HL-60 (cell line): ENCODE data around the gene AP1G1.

Source experiments
- DNase-seq, 2 experiments: peaks; one replicate each; pipeline ENCODE4 v3.0.0-alpha.2; 2010 to 2020; ENCODE audit warnings: low read depth in 1 of 2, low spot score in 1 of 2
- H3K27ac ChIP-seq: fragments of 250-450 bp; sonication (Bioruptor Pico); replicated peaks from 2 replicates; pipeline ENCODE4 v1.5.1; 2020; ENCODE audit warnings: mild to moderate bottlenecking, moderate library complexity
- H3K27me3 ChIP-seq: fragments of 250-450 bp; sonication (Bioruptor Pico); 2 replicates; pipeline ENCODE4 v1.5.1; 2021; ENCODE audit warnings: mild to moderate bottlenecking, moderate library complexity; ENCODE audit not compliant: insufficient read depth, poor library complexity, severe bottlenecking
- H3K4me3 ChIP-seq: replicated peaks from 2 replicates; pipeline ENCODE4 v1.5.1; 2011; ENCODE audit warnings: mild to moderate bottlenecking, control low read depth, low read length; ENCODE audit not compliant: insufficient read depth
- GABPA ChIP-seq: IDR thresholded peaks from 2 replicates; pipeline ENCODE4 v1.6.1; 2012; ENCODE audit warnings: low read depth
- POLR2AphosphoS5 ChIP-seq: IDR thresholded peaks from 2 replicates; pipeline ENCODE4 v1.6.1; 2012; ENCODE audit warnings: low read depth
- SPI1 ChIP-seq: IDR thresholded peaks from 2 replicates; pipeline ENCODE4 v1.6.1; 2012; ENCODE audit warnings: low read depth, mild to moderate bottlenecking, borderline replicate concordance
- TF ChIP-seq, protein P1 (sequence below): IDR thresholded peaks from 2 replicates; pipeline ENCODE4 v1.6.1; 2012; ENCODE audit warnings: low read depth; ENCODE audit not compliant: insufficient replicate concordance
- TF ChIP-seq, protein P2 (sequence below): IDR thresholded peaks from one replicate; pipeline ENCODE4 v1.5.1; 2011; ENCODE audit warnings: low read length, control low read depth, inconsistent platforms; ENCODE audit not compliant: insufficient read depth

AP1G1 gene

DNA sequence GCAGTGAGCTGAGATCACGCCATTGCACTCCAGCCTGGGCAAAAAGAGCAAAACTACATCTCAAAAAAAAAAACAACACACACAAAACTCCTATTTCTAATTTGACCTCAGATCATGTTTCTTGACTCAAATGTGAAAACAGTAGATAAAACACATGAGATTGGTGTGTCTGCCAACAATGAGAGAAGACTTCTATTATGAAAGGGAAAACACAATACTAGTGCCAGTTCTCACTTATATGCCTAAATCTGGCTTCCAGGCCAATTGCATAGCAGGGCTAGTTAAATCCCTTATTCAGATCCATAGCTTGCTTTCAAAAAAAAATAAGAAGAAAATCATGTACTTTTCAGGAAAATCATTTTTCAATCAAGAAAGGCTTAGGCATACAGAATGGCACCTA, 39.4 kb downstream of the AP1G1 start:
- Histone ChIP-seq H3K27me3 (no peaks in the 10 kb centered on the region), H3K4me3 (no peak overlapping the region), H3K27ac (no peak overlapping the region)
- TF ChIP-seq, protein P1, sequence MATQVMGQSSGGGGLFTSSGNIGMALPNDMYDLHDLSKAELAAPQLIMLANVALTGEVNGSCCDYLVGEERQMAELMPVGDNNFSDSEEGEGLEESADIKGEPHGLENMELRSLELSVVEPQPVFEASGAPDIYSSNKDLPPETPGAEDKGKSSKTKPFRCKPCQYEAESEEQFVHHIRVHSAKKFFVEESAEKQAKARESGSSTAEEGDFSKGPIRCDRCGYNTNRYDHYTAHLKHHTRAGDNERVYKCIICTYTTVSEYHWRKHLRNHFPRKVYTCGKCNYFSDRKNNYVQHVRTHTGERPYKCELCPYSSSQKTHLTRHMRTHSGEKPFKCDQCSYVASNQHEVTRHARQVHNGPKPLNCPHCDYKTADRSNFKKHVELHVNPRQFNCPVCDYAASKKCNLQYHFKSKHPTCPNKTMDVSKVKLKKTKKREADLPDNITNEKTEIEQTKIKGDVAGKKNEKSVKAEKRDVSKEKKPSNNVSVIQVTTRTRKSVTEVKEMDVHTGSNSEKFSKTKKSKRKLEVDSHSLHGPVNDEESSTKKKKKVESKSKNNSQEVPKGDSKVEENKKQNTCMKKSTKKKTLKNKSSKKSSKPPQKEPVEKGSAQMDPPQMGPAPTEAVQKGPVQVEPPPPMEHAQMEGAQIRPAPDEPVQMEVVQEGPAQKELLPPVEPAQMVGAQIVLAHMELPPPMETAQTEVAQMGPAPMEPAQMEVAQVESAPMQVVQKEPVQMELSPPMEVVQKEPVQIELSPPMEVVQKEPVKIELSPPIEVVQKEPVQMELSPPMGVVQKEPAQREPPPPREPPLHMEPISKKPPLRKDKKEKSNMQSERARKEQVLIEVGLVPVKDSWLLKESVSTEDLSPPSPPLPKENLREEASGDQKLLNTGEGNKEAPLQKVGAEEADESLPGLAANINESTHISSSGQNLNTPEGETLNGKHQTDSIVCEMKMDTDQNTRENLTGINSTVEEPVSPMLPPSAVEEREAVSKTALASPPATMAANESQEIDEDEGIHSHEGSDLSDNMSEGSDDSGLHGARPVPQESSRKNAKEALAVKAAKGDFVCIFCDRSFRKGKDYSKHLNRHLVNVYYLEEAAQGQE = no peak
- no peak for TF ChIP-seq GABPA
- no peak for DNase-seq

DNA sequence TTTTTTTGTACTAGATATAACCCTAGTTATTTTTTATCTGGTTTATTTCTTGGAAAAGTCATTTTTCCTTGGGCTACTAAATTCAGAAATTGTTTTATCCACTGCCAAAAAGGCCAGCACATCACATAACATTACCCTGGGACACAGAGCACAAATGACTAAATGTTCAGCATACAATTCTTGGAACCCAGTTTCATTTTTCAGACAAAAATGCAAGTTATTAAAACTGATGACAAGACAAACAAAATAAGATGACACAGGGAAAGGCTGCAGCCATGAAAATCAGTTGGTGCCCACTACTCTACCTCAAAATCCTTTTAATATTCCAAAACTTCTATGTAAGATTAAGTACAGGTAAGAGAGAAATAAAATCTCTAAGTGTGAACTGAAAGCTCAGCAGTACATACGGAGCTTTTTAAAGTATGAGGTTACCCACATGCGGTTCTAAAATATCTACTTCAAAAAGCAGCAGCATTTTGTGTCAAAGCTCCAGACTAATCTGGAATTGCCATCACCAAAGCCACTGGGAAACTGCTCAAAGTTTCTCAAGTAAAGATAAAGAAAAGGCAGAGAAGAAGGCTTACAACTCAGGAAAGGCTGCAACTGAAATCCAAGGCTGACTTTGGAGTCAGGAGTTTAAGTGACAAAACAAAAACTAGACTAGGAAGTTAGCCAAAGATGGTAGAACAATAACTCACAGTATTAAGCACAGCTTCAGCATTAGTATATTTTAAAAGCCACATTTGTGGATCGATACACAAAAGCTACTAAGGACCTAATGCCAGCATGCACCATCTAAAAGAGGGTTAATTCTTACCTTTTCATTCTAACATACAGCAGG, 41.4 kb downstream of the AP1G1 start:
- Histone ChIP-seq H3K27me3 (no peaks in the 10 kb centered on the region), H3K4me3 (no peak overlapping the region), H3K27ac (no peak overlapping the region)
- no peak for TF ChIP-seq SPI1
- TF ChIP-seq, protein P1 = no peak
- no peak for TF ChIP-seq POLR2AphosphoS5
- no peak for TF ChIP-seq GABPA
- TF ChIP-seq, protein P2, sequence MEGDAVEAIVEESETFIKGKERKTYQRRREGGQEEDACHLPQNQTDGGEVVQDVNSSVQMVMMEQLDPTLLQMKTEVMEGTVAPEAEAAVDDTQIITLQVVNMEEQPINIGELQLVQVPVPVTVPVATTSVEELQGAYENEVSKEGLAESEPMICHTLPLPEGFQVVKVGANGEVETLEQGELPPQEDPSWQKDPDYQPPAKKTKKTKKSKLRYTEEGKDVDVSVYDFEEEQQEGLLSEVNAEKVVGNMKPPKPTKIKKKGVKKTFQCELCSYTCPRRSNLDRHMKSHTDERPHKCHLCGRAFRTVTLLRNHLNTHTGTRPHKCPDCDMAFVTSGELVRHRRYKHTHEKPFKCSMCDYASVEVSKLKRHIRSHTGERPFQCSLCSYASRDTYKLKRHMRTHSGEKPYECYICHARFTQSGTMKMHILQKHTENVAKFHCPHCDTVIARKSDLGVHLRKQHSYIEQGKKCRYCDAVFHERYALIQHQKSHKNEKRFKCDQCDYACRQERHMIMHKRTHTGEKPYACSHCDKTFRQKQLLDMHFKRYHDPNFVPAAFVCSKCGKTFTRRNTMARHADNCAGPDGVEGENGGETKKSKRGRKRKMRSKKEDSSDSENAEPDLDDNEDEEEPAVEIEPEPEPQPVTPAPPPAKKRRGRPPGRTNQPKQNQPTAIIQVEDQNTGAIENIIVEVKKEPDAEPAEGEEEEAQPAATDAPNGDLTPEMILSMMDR = no peak
- DNase-seq = no peak

DNA sequence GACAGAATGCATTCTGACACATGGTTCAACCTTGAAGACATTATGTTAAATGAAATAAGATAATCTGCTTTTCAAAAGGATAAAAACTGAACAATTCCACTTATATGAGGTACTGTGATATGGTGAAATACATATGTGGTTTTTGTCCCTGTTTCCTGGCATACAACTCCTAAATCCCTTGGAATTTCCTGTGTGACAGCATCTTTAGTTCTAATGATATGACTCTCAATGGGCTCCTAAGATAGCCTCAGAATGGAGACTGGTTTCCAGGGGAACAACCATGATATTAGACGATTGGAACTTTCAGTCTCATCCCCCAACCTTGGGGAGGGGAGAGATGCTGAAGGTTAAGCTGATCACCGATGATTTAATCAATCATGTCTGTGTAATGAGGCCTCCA, 46.4 kb downstream of the AP1G1 start:
- Histone ChIP-seq H3K27ac (no peak overlapping the region), H3K27me3 (no peaks in the 10 kb centered on the region)

DNA sequence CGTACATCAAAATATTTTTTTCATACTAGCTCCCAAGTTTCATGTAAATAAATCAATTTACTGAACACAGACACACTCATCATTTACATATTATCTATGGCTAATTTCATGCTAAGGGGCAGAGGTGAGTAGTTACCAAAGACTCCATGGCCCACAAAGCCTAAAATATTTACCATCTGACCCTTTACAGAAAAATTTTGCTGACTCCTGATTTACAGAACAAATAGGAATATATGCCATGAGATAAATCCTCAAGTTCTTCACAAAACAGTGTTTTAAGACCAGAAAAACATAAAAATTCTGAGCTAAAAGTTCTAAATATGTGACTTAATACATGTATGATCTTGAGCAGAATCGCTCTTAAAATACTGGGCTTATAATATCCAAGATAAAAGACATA, 47.5 kb downstream of the AP1G1 start:
- TF ChIP-seq, protein P1 = no peak
- TF ChIP-seq SPI1 (no peak), GABPA (no peak), POLR2AphosphoS5 (no peak)
- TF ChIP-seq, protein P2 = no peak
- H3K27me3 ChIP-seq = no peaks in the 10 kb centered on the region
- H3K4me3 ChIP-seq = no peak overlapping the region
- H3K27ac ChIP-seq = no peak overlapping the region
- no peak for DNase-seq

More for the DNA sequence above, 46.4 kb downstream of the AP1G1 start:
- H3K4me3 ChIP-seq = no peak overlapping the region
- no peak for DNase-seq
- no peak for TF ChIP-seq POLR2AphosphoS5
